A172 (cell line): ENCODE results near the gene FEZF2. TPM values are rescaled to one million over a fixed set of nuclear protein-coding genes. Genes with fewer than 3 reads are reported as not detected.

Experiments
- DNase-seq: peaks from one replicate; pipeline ENCODE4 v3.0.0-alpha.2; 2015; ENCODE audit warnings: low spot score
- total RNA-seq: library from RNA; depleted of rRNA; stranded (reverse); fragments of >200 nt; shearing (Covaris generic); gene quantifications from 2 replicates; pipeline ENCODE4 v1.2.3, GENCODE V29; 2014; rRNA removed

The FEZF2 gene
- not detected in 2 replicates for total RNA-seq

GRCh38 chr3:62373215-62373614 is at the start of gene FEZF2:
TSS of gene FEZF2 (minus strand) at chr3:62373550. CDS start at chr3:62372868, 682 bp downstream.
- no peak for DNase-seq

GRCh38 chr3:62421207-62421606 is 47.9 kb upstream of the FEZF2 start:
- DNase-seq = no peak

DNA sequence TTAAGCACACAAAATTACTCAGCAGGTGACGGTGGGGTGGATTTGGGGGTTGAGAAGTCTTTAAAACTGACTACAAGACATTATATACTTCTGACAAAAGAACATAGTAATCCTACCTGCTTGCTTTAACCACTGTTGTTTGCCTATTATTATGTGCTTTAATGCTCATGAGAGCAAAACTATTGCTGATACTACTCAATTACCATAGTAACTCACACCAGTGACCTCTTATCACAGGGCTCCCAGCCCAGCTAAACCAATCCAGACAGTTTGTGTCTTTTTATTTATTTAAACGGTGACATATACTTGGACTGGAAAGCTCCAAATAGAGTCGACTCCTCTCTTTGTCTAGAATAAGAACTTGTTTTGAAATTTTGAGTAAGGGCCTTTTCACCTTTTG is 42.8 kb upstream of the FEZF2 start:
- DNase-seq = no peak

GRCh38 chr3:62415312-62415801 is 42.0 kb upstream of the FEZF2 start:
- no peak for DNase-seq

- no peak for DNase-seq
Observed at GRCh38 chr3:62414786-62415185, 41.4 kb upstream of the FEZF2 start.

DNA sequence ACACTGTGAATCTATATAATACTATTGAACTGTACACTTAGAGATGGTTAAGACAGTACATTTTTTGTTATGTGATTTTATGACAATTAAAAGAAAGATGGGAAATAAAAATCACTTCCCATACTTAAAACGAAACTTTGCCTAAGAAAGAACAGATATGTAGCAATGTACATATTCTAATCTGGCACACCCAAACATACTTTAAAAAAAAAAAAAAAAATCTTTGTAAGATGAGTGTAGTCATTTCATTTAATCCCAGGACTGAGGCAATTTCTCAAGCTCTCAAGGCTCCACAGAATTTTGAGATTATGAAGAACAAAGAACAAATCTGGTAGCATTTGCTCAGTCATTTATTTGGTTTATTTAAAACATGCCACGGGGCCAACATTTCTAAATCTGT is 40.3 kb upstream of the FEZF2 start:
- DNase-seq = no peak

DNA sequence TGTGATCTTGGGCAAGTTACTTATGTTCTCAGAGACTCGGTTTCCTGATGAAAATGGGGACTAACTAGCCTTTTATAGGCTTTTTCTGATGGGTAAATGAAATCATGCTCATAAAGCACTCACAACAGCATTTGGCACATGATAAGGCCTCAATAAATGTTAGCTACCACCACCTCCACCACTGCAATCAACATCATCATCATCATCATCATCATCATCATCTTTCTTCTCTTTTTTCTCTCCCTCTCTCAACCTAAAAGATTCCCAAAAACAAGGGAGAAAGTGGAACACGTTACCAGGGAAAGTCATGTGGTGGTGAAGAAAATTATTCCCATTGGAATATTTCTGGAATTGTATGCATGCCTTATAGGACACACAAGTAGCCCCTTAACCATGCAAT is 33.6 kb upstream of the FEZF2 start:
- no peak for DNase-seq

- no peak for DNase-seq
Observed at GRCh38 chr3:62405566-62405965, 32.2 kb upstream of the FEZF2 start.

DNA sequence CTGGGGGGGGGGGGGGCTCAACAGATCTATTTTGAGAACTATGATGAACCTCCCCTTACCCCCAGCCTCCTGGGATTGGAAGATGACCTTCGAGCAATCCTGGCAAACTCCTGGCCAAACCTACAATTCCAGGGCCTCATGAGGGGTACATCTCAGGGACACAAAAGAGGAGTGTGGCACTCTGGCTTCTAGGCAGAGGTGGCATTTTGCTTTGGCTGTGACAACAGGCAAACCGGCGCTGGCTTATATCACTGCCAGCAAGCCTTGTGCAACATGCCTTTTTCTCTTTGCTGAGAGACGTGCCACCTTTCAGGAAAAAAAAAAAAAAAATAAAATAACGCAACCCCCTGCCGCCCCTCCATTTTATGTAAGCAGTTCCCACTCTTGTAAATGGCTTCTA is 31.8 kb upstream of the FEZF2 start:
- no peak for DNase-seq

GRCh38 chr3:62404321-62404720 is 31.0 kb upstream of the FEZF2 start:
- DNase-seq = no peak

DNA sequence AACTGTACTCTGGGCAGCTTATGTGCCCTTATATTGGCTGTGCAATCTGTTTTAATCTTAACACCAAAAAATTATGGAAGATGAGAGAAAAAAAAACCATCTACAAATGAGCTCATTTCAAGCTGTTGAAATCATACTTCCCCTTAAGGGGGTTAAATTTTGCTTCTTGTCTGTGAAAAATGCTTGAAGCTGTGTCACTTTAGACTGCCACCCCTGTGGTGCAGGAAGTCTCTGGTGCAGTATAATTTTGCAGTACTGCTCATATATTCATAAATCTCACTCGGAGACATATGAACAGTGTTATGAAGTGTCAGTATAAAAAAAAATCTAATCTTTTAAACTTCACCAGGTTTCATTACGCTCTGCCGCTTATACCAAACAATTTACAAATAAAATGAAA is 30.4 kb upstream of the FEZF2 start:
- no peak for DNase-seq

DNA sequence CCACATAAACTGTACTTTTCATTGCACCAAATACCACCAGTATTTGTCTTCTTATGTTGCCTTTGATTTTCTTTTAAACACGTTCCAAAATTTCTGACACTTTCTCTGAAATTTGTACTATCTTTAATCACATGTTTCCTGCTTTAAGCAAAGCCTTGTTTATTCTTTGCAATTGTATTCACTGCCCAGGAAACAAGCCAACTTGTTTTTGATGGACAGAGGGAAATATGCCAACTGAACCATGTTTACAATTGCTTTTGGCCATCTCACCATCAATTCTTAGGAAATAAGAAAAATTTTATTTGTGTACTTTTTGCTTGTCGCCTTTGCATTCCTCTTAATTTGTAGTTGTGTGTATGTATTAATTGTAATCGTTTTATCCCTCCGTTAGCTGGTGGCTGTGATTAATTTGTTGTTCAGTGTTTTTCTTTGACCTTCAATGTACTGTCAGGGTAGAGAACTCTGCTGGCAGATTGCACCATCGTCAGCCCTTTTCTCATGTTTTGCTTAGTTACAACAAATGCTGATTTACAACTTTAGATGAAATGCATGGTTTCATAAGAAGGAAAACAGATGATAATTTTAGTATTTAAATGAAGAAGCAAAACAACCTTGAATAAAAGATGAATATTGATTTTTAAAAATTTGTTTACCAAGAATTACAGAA is 19.4 kb upstream of the FEZF2 start:
- no peak for DNase-seq

GRCh38 chr3:62387251-62387650 is 13.9 kb upstream of the FEZF2 start:
- no peak for DNase-seq

DNA sequence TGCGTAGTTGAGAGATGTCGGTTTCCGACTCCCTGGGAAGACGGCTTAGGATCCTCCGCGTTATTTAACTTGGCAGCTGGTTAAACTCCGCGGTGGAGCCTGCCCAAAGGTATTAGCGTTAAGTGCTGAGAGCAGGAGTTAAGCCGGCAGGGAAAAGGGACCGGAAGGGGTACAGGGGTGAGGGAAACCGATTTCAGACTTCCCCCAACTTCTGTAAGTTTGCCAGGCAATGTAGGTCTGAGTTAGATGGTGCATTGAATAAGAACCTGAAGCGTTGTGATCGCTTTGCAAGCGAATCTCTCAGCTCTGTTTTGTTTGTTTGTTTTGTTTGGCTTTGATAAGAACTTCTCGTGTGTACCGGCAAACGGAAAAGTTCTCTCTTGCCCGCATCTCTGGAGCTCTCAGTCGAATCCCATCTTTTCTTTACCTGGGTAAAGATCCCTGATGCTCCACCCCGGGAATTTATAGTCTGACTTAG is 6.0 kb upstream of the FEZF2 start:
- DNase-seq = no peak

GRCh38 chr3:62378921-62379320 is 5.6 kb upstream of the FEZF2 start:
- no peak for DNase-seq

- no peak for DNase-seq
Observed at GRCh38 chr3:62378311-62378789, 5.0 kb upstream of the FEZF2 start.

GRCh38 chr3:62376906-62377877 is 3.8 kb upstream of the FEZF2 start:
- no peak for DNase-seq

- no peak for DNase-seq
Observed at GRCh38 chr3:62376454-62376720, 3.0 kb upstream of the FEZF2 start.

DNA sequence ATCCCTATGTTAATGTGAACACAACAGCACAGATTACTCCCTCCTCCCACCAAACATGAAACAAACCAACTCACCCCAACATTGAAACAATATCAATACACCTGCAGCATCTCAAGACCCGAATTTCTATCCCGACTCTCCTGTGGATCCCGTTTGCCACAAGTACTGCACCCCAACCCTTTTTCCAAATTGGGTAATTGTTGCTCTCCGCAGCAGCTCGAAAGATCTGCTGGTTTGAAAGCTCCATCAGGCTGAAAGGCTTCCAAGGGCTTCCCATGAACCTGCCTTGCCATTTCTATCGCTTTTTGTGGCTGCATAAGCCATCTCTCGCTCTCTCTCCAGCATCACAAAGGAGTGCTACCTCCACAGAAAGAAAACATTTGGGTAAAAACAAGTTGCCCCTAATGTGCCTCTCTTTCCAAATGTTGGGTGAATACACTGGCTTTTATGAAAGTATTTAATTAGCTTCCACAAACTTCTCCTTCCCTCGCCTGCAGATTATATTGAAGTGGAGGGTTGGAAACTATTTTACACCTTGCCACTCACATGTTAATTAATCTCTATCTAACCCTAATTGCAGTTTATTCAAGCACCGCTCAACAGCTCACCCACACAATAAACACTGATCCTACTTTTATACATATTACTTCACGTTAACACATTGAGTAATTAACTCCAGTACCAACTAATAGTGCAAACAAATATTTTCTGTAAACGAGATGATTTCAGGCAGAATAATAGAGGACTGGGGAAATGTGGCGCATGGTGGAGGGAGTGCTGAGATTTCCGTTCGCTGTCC is 2.5 kb upstream of the FEZF2 start:
- DNase-seq = no peak

DNA sequence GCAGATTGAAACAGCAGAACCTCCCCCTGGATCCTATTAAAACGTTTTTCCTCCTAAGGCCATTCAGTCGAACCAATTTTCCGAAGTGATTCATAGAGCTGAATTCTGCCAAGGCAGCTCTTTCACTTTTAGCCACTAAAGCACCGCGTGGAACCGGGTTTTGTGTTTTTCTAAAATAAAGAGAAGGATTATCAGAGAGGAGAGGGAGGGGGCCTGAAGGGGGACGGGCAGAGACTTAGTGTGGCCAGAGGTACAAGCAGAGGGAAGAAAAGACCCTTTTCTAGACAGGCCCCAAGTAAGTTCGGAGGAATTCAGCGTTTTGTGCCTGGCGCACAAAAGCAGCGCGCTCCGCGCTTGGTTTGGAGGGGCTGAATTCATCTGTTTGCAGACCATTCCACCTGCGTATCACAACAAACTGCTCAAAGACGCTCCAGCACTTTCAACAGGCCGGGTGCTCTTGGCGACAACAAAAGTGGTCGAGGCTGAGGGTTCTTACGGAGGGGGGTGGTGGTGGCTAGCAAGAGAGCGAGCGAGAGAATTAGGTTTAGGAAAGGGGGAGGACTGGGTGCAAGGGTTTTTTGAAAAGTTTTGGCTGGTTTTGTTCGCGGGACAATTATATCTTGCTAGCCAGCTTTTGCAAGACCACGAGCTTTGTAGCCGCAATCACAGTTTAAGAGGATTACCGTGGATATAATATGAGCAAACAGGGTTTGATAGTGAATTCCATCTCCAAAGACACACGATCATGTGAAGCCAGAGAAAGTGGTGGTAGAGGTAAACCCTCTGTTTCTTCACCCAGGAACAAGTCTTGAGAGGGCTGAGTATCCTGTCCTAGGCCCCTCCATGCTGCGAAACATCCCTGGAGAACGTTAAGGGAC is 1.2 kb upstream of the FEZF2 start:
- no peak for DNase-seq

- DNase-seq = no peak
Observed at GRCh38 chr3:62373714-62374333, 474 bp upstream of the FEZF2 start.
